ENCODE data around the gene CIAO2B.

DNA sequence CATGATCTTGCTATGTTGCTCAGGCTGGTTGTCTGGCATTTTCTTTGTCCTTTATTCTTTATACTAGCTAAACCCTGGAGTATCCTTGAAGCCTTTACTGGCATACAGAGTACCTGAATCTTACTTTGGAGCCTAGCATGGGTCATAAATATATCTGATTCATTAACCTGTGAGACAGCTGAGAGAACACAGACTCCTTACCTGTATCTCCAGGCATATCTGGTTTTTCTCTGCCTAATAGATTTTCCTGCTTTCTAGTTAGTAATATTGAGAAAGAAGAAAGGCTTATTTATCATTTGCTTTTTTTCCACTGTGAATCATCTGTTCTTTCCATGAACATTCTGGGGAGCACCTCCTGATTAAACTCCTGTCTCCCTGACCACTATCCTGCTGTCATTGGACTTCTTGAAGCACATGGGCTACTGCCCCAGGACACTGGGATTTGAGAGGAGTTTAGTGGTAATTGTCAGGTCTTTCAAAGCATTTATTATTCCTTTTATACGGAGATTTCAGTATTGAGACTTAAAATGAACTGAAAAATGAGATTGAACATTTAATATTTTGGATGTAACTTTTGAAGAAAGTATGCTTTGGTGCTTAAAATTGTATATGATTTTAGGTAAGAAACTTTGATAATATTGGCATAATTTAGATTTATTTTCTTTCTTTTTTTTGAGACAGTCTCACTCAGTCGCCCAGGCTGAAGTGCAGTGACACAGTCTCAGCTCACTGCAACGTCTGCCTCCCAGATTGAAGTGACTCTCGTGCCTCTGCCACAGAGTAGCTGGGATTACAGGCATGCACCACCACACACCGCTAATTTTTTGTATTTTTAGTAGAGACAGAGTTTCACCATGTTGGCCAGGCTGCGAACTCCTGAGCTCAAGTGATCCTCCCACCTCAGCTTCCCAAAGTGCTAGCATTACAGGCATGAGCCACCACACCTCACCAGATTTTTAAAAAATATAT, 45.3 kb downstream of the CIAO2B start:
- TF ChIP-seq POLR2A (IDR thresholded peaks at IDR 0.05; ENCODE audit: low read length) (no peak), GATA1 (IDR thresholded peaks at IDR 0.05; ENCODE audit: low read depth, low read length) (no peak)
